Trophoblast cell (in vitro differentiated cells and primary cell): Measurements from ENCODE around the gene MKNK2.

Experiments
- DNase-seq, 2 donors: peaks; one replicate each; pipeline ENCODE4 v3.0.0-alpha.2; 2016
- H2AFZ ChIP-seq: 2 replicates; pipeline ENCODE4 v1.6.1; 2013; ENCODE audit warnings: low read length, moderate library complexity, mild to moderate bottlenecking; ENCODE audit not compliant: insufficient read depth, poor library complexity
- H2AK5ac ChIP-seq: 2 replicates; pipeline ENCODE4 v1.6.1; 2013; ENCODE audit warnings: mild to moderate bottlenecking, low read length
- H2BK120ac ChIP-seq: 2 replicates; pipeline ENCODE4 v1.6.1; 2013; ENCODE audit warnings: low read length, mild to moderate bottlenecking, moderate library complexity; ENCODE audit not compliant: insufficient read depth, poor library complexity
- H2BK12ac ChIP-seq: 2 replicates; pipeline ENCODE4 v1.6.1; 2013; ENCODE audit warnings: mild to moderate bottlenecking, low read length, moderate library complexity
- H2BK5ac ChIP-seq: 2 replicates; pipeline ENCODE4 v1.6.1; 2013; ENCODE audit warnings: low read length, low read depth, moderate library complexity, mild to moderate bottlenecking; ENCODE audit not compliant: poor library complexity
- H3K14ac ChIP-seq: 2 replicates; pipeline ENCODE4 v1.6.1; 2013; ENCODE audit warnings: mild to moderate bottlenecking, low read length
- H3K18ac ChIP-seq: 2 replicates; pipeline ENCODE4 v1.6.1; 2013; ENCODE audit warnings: mild to moderate bottlenecking, low read length
- H3K23ac ChIP-seq: 2 replicates; pipeline ENCODE4 v1.6.1; 2013; ENCODE audit warnings: low read length
- H3K27ac ChIP-seq: 2 replicates; pipeline ENCODE4 v1.5.1; 2013; ENCODE audit warnings: low read depth, mild to moderate bottlenecking, inconsistent platforms, low read length, moderate library complexity
- H3K27me3 ChIP-seq: 2 replicates; pipeline ENCODE4 v1.6.1; 2013; ENCODE audit warnings: inconsistent platforms, mild to moderate bottlenecking, low read length, moderate library complexity; ENCODE audit not compliant: insufficient read depth
- H3K36me3 ChIP-seq, 2 experiments: 1 replicate in 1 of 2; 2 replicates in 1 of 2; pipeline ENCODE4 v1.6.1; 2013; ENCODE audit warnings: low read length in 2 of 2, mild to moderate bottlenecking in 2 of 2, moderate library complexity in 1 of 2; ENCODE audit not compliant: insufficient read depth in 2 of 2, control insufficient read depth in 1 of 2
- H3K4ac ChIP-seq: 2 replicates; pipeline ENCODE4 v1.6.1; 2013; ENCODE audit warnings: low read depth, mild to moderate bottlenecking, low read length, moderate library complexity
- H3K4me1 ChIP-seq, 2 experiments: 1 replicate in 1 of 2; 2 replicates in 1 of 2; pipeline ENCODE4 v1.6.1; 2013; ENCODE audit warnings: low read length in 2 of 2, mild to moderate bottlenecking in 2 of 2, moderate library complexity in 1 of 2; ENCODE audit not compliant: insufficient read depth in 2 of 2, control insufficient read depth in 1 of 2
- H3K4me2 ChIP-seq: 2 replicates; pipeline ENCODE4 v1.6.1; 2013; ENCODE audit warnings: inconsistent platforms, mild to moderate bottlenecking, low read length, moderate library complexity
- H3K4me3 ChIP-seq: 2 replicates; pipeline ENCODE4 v1.5.1; 2013; ENCODE audit warnings: mild to moderate bottlenecking, low read depth, low read length, inconsistent platforms
- H3K79me1 ChIP-seq: one replicate; pipeline ENCODE4 v1.6.1; 2013; ENCODE audit warnings: low read length
- H3K79me2 ChIP-seq: 2 replicates; pipeline ENCODE4 v1.6.1; 2013; ENCODE audit warnings: low read length, mild to moderate bottlenecking; ENCODE audit not compliant: control insufficient read depth, insufficient read depth, poor library complexity
- H3K9ac ChIP-seq: 2 replicates; pipeline ENCODE4 v1.6.1; 2013; ENCODE audit warnings: mild to moderate bottlenecking, low read length
- H3K9me3 ChIP-seq: 2 replicates; pipeline ENCODE4 v1.6.1; 2013; ENCODE audit warnings: low read depth, mild to moderate bottlenecking, control low read depth, inconsistent platforms, low read length; ENCODE audit not compliant: insufficient read depth
- H4K12ac ChIP-seq: 2 replicates; pipeline ENCODE4 v1.6.1; 2013; ENCODE audit warnings: low read depth, mild to moderate bottlenecking, low read length, moderate library complexity
- H4K8ac ChIP-seq: 2 replicates; pipeline ENCODE4 v1.6.1; 2013; ENCODE audit warnings: low read depth, mild to moderate bottlenecking, low read length, moderate library complexity
- H4K91ac ChIP-seq: one replicate; pipeline ENCODE4 v1.6.1; 2013; ENCODE audit warnings: low read depth, mild to moderate bottlenecking, low read length, moderate library complexity
- WGBS: extraction: QIAGEN DNeasy Blood & Tissue Kit; methylation state at CpG from one replicate; pipeline ENCODE4 v1.1.7; 2013; ENCODE audit warnings: missing lambda C conversion rate; ENCODE audit not compliant: insufficient read length, insufficient coverage; ENCODE audit errors: extremely low coverage; 5-methylcytosine and 5-hydroxymethylcytosine counted together

The MKNK2 gene

GRCh38 chr19:2014731-2015607 is 36.1 kb downstream of the MKNK2 start:
- peak overlapping the region; percentile 89 for H2BK120ac ChIP-seq
- H2AK5ac ChIP-seq: peak overlapping the region; percentile 93
- DNase-seq: peak in 1 of 2 donors; percentile 37
- peak overlapping the region; percentile 87 for H4K91ac ChIP-seq
- H3K9ac ChIP-seq: peak overlapping the region; percentile 85
- H3K36me3 ChIP-seq: no peaks in the 10 kb centered on the region
- no peaks in the 10 kb centered on the region for H3K27me3 ChIP-seq
- no peak overlapping the region for H2BK5ac ChIP-seq
- peak overlapping the region; percentile 94 for H2AFZ ChIP-seq
- H2BK12ac ChIP-seq: no peak overlapping the region
- peak overlapping the region; percentile 84 for H3K4me3 ChIP-seq
- peak overlapping the region; percentile 97 for H4K8ac ChIP-seq
- peak overlapping the region; percentile 97 for H3K14ac ChIP-seq
- WGBS: no CpG with 5 or more reads among the region's 74 CpGs
- H3K4me1 ChIP-seq: peaks cover 10 to 11% of the 10 kb centered on the region in 2 experiments
- H3K9me3 ChIP-seq: peaks cover 5% of the 10 kb centered on the region
- H3K4me2 ChIP-seq: peak overlapping the region; percentile 89
- H3K23ac ChIP-seq: no peak overlapping the region
- peak overlapping the region; percentile 95 for H4K12ac ChIP-seq
- peaks cover 4% of the 10 kb centered on the region for H3K79me2 ChIP-seq
- H3K79me1 ChIP-seq: peaks cover 3% of the 10 kb centered on the region
- peak overlapping the region; percentile 100 for H3K18ac ChIP-seq
- H3K27ac ChIP-seq: no peak overlapping the region
- peak overlapping the region; percentile 78 for H3K4ac ChIP-seq

- WGBS: no CpG with 5 or more reads among the region's 5 CpGs
Observed at GRCh38 chr19:2014131-2014571, 36.9 kb downstream of the MKNK2 start.

GRCh38 chr19:2013683-2013961 is 37.4 kb downstream of the MKNK2 start:
- H2AFZ ChIP-seq: no peak overlapping the region

More at GRCh38 chr19:2014131-2014571, 36.9 kb downstream of the MKNK2 start:
- Histone ChIP-seq H3K36me3 (no peaks in the 10 kb centered on the region), H3K4me2 (no peak overlapping the region), H3K27ac (no peak overlapping the region), H2AFZ (no peak overlapping the region), H3K4me1 (peaks cover 10 to 11% of the 10 kb centered on the region in 2 experiments), H3K27me3 (no peaks in the 10 kb centered on the region), H3K9me3 (peaks cover 5% of the 10 kb centered on the region), H3K9ac (no peak overlapping the region), H3K79me2 (peaks cover 4% of the 10 kb centered on the region), H3K23ac (no peak overlapping the region), H4K12ac (no peak overlapping the region), H2AK5ac (no peak overlapping the region), H3K14ac (no peak overlapping the region), H2BK12ac (no peak overlapping the region), H3K18ac (no peak overlapping the region), H3K4ac (no peak overlapping the region), H2BK120ac (no peak overlapping the region), H2BK5ac (no peak overlapping the region), H4K91ac (no peak overlapping the region), H4K8ac (no peak overlapping the region), H3K4me3 (no peak overlapping the region), H3K79me1 (peaks cover 3% of the 10 kb centered on the region)
- DNase-seq: no peak

GRCh38 chr19:2012941-2013682 is 37.9 kb downstream of the MKNK2 start:
- Histone ChIP-seq H3K79me1 (peaks cover 3% of the 10 kb centered on the region), H3K36me3 (peaks cover 0 to 2% of the 10 kb centered on the region in 2 experiments), H4K12ac (no peak overlapping the region), H3K4ac (no peak overlapping the region), H3K18ac (no peak overlapping the region), H3K23ac (no peak overlapping the region), H2AK5ac (no peak overlapping the region), H3K79me2 (peaks cover 4% of the 10 kb centered on the region), H3K14ac (no peak overlapping the region), H3K4me1 (peaks cover 10 to 11% of the 10 kb centered on the region in 2 experiments), H3K4me2 (no peak overlapping the region), H2BK12ac (no peak overlapping the region), H3K9me3 (peaks cover 5% of the 10 kb centered on the region), H4K8ac (no peak overlapping the region), H3K27me3 (no peaks in the 10 kb centered on the region), H3K4me3 (no peak overlapping the region), H2BK120ac (no peak overlapping the region), H3K27ac (no peak overlapping the region), H2AFZ (no peak overlapping the region), H2BK5ac (no peak overlapping the region), H4K91ac (no peak overlapping the region), H3K9ac (no peak overlapping the region)
- WGBS: no CpG with 5 or more reads among the region's 21 CpGs
- DNase-seq: no peak

More at GRCh38 chr19:2013683-2013961, 37.4 kb downstream of the MKNK2 start:
- H3K9ac ChIP-seq: no peak overlapping the region
- H4K91ac ChIP-seq: no peak overlapping the region
- WGBS: no CpG with 5 or more reads among the region's 6 CpGs
- no peak overlapping the region for H3K14ac ChIP-seq
- H3K4ac ChIP-seq: no peak overlapping the region
- no peak overlapping the region for H2AK5ac ChIP-seq
- H3K9me3 ChIP-seq: peaks cover 5% of the 10 kb centered on the region
- no peak for DNase-seq
- peaks cover 10 to 11% of the 10 kb centered on the region in 2 experiments for H3K4me1 ChIP-seq
- H3K4me2 ChIP-seq: no peak overlapping the region
- no peak overlapping the region for H3K27ac ChIP-seq
- H2BK120ac ChIP-seq: no peak overlapping the region
- H2BK12ac ChIP-seq: no peak overlapping the region
- no peaks in the 10 kb centered on the region for H3K27me3 ChIP-seq
- H3K79me2 ChIP-seq: peaks cover 4% of the 10 kb centered on the region
- H3K79me1 ChIP-seq: peaks cover 3% of the 10 kb centered on the region
- no peak overlapping the region for H2BK5ac ChIP-seq
- no peak overlapping the region for H4K12ac ChIP-seq
- H3K23ac ChIP-seq: no peak overlapping the region
- H3K36me3 ChIP-seq: no peaks in the 10 kb centered on the region
- H4K8ac ChIP-seq: no peak overlapping the region
- no peak overlapping the region for H3K4me3 ChIP-seq
- no peak overlapping the region for H3K18ac ChIP-seq
